ENCODE measurements around the gene REPIN1.

The REPIN1 gene

GRCh38 chr7:150397346-150398107 lies 28.9 kb downstream of the REPIN1 start:
- FAIRE-seq: no peak

DNA sequence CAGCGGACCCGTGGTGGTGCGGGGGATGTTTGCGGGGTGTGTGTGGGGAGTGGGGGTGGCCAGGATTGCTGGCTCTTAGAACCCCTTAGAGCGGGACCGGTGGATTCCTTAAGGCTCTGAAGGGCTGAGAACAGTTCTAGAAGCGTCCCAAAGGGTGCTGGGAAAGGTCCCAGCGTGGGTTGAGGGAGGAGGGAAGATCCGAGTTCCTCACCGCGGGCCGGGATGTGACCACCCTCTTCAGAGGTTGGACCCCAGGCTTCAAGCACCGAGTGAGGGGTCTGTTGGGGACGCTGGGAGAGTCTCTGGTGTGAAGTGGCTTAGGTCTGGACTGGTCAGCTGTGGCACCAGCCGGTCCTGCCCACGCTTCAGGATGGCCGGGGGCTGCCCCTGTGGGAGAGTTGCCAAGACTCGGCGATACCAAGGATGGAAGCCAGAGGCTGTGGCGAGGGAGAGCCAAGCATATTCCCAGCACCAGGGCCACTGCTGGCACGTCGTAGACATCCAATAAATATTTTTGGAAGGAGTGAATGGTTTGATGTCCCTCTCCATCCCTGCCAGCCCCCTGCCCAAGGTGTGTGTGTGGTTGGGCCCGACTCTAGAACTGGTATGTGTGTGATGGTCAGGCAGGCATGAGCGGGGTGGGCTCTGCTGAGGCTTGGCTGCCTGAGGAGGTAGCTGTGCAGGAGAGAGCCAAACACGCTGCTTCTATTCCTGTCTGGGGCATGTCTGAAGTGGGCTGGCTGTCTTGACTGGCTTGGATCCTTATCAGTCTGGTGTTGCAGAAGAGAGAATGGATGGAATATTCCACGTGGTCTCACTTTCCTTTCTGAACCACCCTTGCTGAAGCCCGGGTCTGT lies 29.7 kb downstream of the REPIN1 start:
- no peak for FAIRE-seq

DNA sequence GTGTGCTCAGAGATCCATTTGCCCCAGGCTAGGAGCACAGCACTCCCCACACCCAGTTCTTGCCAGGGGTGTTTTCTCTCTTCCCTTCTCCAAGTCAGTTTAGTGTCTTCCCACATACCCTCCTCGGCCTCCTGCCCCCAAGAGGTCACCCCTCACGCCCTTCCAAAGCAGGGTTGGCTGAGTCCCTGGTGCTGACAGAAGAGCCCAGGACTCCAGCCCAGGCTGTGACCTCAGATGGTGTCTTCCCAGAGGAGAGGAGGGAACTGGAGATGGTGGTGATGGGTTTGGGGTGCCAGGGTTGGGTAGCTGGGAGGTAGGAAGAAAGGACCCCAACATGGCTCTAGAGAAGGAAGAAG lies 30.3 kb downstream of the REPIN1 start:
- no peak for FAIRE-seq

DNA sequence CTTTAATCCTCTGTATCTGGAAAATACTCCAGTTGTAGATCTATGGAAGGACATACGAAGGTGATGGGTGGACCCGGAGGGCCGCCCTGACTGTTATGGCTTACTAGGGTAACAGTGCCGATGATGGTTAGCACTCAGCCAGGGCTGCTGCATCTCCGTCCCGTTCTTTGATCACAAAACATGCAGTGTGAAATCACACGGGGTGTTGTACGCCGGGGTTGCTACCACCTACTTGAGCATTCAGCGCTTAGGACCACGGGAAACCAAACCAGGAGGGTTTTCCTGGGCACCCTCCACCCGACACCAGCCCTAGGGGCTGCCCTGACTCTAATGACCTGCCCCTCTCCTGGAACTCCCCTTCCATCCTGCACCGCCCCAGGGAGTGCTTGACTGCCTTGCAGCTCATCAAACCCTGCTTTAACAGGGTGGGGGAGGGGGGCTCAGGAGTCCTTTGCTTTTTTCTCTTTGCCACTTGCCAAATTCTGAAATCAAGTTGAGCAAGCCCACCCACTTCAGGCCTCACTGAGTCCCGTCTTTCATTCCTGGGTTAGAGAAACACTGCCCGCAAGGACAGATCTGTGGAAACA lies 30.9 kb downstream of the REPIN1 start:
- FAIRE-seq: no peak

DNA sequence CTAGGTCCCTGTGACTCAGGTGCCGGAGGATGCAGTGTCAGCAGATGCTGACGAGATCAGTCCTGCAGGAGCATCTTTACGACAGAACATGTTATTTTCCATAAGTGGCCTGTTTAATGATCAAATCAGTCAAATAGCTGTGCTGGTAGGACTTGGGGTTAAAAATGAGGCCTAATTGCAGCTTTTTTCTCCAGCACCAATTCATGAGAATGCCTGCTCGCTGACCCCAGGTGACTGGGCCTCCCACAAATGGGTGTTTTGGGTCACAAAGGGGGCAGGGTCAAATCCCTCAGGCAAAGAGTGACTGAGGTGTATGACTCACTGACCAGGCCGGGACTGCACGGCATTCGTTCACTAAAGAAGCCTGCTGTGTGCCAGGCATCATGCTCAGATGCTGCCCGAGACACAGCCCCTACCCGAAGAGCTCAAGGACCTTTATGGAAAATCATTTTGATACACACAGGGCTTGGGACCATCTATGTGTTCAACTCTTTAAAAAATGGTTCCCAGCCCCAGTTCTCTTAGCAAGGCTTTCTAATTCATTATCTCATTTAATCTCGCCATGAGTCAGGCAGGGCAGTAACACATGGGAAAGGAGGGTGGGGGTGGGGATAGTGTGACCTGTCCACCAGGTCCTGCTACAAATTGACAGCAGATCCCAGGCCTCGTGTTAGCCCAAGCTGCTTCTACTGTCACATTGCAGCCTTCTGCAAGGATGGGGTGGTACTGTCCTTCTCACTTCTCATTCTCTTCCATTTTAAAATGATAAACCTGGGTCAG lies 31.6 kb downstream of the REPIN1 start:
- FAIRE-seq: no peak

DNA sequence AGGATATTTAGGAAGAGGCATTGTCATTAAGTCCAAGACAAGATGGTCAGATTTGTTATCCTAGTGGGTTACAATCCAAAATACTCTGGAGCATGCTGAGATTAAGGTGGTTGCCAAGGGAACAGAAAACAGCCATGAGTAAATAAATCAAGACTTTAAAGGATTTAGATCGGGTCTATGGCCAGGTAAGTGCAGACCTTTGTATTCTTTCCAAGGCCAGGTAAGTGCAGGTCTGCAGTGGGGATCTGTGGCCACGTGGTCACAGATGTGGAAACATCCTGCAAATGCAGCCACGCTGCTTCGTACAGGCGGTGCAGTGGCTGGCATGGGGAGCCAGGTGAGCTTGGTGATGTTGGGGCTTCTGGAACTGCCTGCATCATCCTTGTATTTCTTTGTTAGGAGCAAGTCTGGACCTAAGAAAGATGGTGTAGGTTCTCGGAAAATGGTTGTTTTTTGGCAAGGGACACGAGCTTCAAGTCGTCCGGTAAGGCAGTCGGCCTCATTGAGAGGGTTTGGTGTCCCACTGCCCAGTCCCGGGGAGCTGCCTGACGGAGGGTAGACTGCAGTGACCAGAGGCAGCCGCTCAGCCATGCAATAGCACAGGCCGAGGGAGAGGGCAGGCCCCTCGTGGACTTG lies 32.3 kb downstream of the REPIN1 start:
- no peak for FAIRE-seq

DNA sequence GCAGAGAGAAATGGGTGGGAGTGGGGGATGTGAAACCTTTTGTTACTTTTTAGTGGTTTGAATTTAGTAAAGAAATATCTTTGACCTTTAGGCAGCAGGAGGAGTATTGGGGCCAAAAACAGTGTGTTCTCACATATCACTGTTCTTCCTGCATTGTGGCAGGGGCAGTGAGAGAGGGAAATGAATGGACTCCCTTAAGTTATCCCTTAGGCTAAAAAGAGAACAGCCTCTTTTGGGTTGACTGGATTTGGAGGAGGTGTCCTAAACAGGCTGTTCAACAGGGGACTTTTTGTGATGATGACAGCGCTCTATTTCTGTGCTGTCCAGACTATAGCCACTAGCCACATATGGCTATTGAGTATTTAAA lies 32.8 kb downstream of the REPIN1 start:
- no peak for FAIRE-seq

- FAIRE-seq: no peak
Measured at GRCh38 chr7:150401861-150402631, 33.4 kb downstream of the REPIN1 start.

- no peak for FAIRE-seq
Measured at GRCh38 chr7:150402671-150403321, 34.2 kb downstream of the REPIN1 start.

- no peak for FAIRE-seq
Measured at GRCh38 chr7:150403376-150404171, 35.0 kb downstream of the REPIN1 start.

- FAIRE-seq: no peak
Measured at GRCh38 chr7:150404172-150404804, 35.7 kb downstream of the REPIN1 start.

GRCh38 chr7:150404805-150405583 lies 36.4 kb downstream of the REPIN1 start:
- no peak for FAIRE-seq

- no peak for FAIRE-seq
Measured at GRCh38 chr7:150405584-150406311, 37.1 kb downstream of the REPIN1 start.

GRCh38 chr7:150406312-150406566 lies 37.6 kb downstream of the REPIN1 start:
- FAIRE-seq: no peak

GRCh38 chr7:150406567-150407421 lies 38.2 kb downstream of the REPIN1 start:
- FAIRE-seq: no peak

- no peak for FAIRE-seq
Measured at GRCh38 chr7:150407588-150408392, 39.2 kb downstream of the REPIN1 start.
